HPDE6-E6E7 (cell line): ENCODE results near the gene UCK2.

ENCODE experiments used
- DNase-seq: peaks from one replicate; pipeline ENCODE4 v3.0.0; 2011; ENCODE audit warnings: missing footprints; ENCODE audit errors: extremely low spot score

Gene UCK2

DNA sequence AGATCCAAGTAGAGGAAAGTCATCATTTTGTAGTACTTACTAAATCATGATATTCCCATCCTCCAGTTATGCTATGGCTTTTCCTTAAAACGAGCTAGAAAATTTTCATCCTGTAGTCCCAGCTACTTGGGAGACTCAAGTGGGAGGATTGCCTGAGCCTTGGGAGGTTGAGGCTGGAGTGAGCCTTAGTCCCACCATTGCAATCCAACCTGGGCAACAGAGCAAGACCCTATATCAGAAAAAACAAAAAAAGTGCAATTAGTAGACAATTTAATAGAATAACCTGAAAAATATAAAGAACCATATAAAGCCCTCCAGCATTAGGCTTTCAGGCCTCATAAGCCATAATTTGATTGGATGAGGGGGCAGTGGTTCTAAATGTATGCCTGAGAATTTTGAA lies 6.8 kb downstream of the UCK2 start:
- DNase-seq, result no peak

DNA sequence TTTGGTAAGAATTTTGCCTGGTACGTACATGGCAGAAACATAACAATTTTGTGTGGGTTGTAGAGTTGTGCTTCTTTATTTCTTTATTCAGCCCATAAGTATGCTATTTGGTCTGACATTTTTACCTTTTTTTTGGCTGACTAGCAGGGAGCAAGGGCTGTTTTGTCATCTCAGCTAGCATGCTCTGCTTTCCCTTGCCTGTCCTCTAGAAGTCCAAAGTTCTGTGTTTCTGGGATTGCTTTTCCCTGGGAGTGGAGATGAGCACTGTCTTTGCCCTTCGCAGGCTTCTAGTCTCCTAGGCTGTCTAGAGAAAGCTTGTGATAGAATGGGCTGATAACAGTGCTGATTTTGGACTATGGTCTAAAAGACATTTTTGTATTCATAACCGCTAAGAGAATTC lies 7.5 kb downstream of the UCK2 start:
- no peak for DNase-seq

DNA sequence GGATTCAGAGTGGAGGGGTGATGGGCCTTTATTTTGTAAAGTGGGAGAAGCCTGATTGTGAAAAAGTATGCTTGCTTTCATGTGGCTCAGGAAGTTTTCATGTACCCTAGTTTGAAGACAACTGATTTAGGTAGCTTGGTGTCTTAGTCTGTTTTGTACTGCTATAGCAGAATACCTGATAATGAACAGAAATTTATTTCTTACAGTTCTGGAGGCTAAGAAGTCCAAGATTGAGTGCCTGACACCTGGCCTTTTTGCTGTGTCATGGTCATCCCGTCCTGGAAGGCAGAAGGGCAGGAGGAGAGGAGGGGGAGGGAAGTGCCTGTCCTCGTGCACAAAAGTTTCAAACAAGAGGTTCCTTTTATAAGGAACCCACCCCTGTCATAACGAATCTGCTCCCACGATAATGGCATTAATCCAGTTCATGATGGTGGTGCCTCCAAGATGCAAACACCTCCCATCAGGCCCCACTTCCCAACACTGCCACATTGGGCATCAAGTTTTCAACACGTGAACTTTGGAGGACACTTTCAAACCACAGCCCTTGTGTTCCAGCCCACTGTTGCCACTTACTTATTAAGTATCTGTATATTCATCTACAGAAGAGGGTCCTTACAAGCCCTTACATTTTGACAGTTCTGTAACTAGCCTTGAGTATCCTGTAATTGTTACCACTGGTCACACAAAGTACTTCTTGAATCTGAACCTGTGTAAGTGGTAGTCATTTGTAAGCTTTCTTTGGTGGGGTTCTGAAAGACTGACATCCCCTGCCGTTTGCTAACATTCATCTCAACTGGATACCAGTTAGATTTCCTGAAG lies 9.5 kb downstream of the UCK2 start:
- no peak for DNase-seq

DNA sequence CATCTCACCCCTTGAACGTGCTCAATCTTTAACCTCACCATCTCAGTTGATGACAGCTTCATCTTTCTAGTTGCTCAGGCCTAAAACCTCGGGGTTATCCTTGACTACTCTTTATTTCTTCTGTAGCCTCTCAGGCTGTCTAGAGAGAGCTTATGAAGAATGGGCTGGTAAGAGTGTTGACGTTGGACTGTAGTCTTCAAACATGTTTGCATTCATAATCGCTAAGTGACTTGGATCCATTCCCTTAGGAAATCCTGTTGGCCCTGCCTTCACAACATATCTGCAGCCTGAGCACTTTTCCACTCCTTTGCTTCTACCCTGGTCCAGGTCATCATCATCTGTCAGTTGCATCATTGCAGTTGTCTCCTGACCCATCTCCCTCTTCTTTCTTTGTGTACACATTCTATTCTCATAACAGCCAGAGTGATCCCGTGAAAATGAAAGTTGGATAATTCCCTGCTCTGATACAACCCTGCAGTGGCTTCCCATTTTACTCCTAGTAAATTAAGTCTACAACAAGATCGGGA lies 10.5 kb downstream of the UCK2 start:
- DNase-seq, result no peak

DNA sequence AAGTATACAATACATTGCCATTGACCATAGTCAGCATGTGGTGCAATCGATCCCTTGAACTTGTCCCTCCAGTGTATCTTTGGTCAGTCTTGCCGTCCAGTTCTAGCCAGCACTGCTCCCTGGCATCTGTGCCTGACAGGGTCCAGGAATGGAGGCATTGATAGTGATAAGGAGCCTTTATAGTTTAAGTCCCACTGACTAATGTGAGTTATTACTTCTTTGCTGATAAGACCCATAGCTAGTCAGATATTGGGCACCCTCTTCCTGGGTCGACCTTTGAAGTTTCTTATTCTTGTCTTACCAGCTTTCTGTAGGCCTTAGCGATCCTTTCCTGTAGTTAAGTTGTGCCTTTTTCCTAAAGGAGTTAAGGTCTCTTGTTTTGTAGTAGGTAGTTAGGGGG lies 13.0 kb downstream of the UCK2 start:
- DNase-seq, result no peak

DNA sequence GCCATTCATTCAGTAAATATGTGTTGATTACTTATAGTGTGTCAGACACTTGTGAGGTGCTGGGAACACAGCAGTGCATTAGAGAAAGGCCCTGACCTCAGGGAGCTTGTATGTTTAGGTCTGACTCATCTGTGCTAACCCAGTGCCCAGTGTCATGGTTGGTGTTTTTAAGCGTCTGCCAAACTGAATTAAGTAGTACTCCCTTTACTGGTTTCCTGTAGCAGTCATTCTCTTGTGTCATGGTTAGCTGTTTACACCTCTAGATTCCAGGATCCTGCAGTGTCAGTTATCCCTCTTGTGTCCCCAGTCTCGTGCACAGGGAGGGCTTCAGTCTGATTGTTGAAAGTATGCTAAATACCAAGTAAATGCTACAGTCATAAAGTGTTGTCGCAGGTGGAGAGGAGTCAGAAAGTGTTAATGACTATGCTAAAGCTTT lies 14.2 kb downstream of the UCK2 start:
- DNase-seq, result no peak

DNA sequence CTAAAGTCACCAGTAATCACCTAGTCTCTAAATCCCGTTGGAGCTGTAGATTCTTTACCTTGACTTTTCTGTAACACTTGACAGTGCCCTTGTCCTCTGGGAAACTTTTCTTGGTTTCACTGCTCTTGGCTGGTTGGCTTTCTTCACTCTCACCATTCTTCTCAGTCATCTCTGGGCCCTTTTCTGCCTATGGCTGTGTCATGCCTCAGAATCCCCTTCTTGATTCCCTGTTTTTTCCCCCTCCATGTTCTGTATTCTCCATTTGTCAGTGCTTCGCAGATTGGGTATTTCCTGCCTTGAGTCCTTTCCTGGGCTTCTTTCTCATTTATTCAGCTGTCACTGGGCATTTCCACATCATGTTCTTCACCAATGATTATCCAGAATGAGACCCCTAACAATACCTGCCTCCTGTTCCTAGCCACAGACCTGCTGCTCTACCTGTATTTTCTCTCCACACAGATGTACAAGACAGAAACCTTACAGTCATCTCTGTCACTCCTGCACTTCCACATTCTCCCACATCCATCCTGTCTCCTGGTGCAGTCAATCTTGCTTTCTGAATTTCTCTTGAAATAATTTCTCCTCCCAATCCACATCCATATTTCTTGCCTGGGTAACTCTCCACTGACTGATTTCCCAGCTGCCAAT lies 14.7 kb downstream of the UCK2 start:
- no peak for DNase-seq

DNA sequence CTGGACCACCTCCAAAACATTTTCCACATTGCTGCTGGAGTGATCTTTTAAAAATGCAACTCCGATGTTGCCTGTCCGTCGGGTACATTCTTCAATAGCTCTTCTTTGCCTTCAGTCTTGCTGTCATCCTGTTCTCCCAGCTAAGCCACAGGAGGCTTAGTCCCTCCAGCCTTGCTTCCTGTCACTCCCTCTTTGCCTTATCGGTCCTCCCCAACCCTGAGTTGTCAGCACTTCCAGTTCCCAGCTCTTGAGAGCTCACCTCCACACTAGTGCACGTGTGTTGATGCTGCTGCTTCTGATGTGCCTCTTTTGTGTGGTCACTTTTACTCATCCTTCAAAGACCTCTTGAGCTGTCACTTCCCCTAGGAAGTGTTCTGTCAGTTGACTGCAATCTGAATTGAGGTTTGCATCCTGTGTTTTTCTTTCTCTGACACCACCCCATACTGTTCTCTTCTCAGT lies 15.3 kb downstream of the UCK2 start:
- DNase-seq, result no peak

DNA sequence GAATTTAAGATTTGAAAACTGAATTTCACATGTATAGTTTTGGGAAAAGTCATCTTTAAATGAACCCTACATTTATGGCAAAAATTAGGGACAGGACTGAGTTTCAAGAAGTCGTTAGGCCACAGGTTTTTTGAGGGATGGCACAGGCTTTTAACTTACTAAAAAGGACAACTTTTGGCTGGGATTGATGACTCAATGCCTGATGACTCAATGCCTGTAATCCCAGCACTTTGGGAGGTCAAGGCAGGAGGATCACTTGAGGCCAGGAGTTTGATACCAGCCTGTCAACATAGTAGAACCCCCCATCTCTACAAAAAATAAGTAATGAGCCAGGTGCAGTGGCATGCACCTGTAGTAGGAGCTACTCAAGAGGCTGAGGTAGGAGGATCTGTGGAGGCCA lies 15.9 kb downstream of the UCK2 start:
- no peak for DNase-seq

DNA sequence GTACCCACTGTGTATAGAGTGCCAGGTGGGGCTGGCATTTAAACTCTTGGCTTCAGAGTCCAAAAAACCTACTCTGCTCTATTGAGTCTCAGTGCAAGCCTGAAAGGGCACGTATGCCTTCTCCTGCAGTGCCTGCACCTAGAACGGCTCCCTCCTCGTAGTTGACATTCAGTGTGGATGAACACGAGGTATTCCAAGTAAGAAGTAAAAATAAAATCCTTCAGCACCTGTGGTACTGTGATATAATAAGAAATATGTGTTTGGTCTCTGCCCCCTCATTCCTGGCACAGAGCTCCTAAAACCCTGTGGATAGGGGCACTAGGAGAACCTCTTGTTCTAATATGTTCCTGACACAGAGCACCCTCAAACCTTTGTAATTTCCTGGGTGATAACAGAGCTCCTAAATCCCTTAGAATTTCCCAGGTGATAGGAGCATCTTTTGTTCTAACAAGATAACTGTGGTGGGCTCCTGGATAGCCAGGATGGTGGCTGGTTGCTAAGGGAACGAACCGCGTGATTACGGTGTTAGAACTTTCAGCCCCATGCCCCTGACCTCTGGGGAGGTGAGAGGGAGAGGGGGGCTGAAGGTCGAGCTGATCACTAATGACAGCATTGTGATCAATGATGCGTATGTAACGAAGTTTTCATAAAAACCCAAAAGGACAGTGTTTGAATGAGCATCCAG lies 16.8 kb downstream of the UCK2 start:
- no peak for DNase-seq

DNA sequence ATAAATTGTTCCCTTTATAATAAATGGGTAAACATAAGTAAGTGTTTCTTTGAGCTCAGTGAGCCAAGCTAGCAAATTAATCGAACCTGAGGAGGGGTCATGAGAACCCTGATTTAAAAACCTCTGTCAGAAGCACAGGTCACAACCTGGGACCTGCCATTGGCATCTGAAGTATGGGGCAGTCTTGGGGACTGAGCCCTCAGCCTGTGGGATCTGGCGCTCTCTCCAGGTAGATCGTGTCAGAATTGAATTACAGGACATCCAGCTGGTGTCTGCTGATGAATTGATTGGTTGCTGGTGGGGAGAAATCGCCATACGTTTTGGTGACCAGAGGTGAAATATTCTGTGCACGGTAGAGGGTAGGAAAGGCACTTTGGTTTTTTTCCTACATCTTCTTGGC lies 17.5 kb downstream of the UCK2 start:
- no peak for DNase-seq

DNA sequence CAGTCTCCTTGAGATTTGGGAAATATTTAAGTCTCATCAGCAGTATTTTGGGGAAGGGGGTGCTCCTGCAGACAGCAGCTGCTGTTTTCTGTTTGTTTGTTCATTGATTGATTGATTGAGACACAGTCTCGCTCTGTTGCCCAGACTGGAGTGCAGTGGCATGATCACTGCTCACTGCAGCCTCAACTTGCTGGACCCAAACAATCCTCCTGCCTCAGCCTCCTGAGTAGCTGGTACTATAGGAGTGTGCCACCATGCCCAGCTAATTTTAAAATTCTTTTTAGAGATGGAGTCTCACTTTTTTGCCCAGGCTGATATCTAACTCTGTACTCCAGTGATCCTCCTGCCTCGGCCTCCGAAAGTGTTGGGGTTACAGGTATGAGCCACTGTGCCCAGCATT lies 18.2 kb downstream of the UCK2 start:
- DNase-seq, result no peak

DNA sequence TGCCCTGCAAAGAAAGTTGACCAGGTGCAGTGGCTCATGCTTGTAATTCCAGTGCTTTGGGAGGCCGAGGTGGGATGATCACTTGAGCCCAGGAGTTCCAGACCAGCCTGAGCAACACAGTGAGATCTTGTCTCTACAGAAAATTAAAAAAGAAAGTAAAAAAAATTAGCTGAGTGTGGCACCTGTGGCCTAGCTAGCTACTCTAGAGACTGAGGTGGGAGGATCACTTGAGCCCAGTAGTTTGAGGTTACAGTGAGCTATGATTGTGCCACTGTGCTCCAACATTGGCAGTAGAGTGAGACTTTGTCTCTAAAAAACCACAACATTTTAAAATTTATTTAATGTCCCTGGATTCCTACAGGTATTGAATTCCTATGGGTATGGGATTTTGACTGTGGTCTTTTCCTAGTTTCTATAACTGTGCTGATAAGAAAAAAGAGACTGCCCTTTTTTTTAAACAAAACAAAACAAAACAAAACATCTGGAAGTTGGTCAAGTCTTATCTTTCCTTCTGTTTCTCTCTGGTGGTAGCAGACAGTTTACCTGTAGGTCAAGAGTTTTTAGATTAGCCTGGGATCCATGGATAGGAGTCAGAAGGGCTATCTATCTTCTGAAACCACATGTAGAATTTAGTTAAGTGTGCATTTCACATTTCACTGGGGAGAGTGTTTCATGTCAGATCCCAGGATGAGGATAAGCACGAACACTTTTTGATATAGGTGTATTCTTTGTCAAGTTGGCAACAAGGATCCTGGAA lies 18.8 kb downstream of the UCK2 start:
- no peak for DNase-seq

DNA sequence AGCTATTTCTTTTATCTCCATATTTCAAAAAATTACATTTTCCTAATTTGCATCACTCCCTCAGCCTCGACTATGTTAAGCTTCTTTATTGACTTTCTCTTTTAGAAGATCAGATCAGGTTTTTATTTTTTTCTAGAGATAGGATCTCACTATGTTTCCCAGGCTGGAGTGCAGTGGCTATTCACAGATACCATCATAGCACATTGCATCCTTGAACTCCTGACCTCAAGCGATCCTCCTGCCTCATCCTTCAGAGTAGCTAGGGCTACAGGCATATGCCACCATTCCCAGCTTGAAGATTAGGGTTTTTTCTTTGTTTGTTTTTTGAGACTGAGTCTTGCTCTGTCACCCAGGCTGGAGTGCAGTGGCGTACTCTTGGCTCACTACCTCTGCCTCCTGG lies 20.1 kb downstream of the UCK2 start:
- no peak for DNase-seq

DNA sequence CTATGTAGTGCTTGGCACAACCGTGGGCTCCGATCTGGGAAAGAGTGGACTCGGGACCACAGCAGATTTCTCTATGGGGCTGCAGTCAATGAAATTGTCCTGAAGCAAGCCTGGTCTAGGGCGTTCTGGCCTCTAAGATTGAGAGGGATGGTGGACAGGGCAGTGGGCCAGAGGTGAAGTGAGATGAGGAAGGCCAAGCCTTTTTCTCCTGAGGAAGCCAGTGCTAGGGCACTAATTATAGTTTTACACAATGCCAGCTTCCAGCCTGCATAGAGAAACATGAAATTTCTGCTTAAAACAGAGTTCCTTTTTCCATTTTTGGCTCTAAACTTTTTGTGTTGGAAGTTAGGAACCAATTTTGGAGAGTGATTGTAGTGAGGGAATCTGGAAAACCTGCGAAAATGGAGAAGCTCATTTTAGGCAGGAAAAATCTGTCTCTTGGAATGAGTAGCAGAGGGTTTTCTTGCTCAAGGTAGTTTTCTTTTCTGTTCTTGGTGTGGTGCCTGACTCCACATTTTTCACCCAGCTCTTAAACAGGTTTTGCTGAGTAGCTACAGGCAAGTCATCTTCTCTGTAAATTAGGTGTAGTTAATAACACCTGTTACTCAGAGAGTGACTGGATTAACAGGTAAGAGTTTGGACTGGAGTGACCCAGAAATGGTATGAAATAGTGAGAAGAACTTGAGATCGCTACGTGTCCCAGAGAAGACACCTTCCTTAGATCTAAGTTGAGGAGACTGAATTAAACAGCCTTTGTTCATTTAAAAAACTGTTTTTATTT lies 22.1 kb downstream of the UCK2 start:
- no peak for DNase-seq

DNA sequence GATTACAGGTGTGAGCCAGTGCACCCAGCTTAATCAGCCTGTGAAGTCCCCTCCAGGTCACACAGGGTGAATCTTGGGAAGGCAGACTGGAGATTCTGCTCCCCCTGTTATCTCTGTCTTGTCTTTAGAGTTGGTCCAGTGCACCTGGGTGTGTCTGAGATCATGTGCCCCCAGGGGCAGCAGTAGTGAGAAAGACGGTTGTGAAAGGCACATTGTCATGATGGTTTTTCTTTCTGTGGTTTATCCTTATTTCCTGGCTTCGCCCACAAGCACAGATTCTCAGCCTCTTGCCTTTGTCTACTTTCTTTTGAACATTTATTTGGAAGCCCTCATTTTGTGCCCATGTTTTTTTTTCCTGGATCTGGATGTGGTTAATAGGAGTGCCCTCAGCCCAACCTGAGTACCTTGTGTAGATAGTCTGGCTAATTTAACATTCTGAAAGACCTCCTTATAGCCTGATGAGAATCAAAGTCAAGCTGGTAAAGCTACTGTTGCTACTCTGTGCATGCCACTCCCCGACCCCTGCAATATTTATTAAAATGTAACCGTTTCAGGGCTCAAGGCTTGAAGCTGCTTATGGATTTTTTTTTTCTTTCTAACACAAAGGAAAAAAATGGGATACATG lies 23.7 kb downstream of the UCK2 start:
- peak; percentile 62 for DNase-seq

DNA sequence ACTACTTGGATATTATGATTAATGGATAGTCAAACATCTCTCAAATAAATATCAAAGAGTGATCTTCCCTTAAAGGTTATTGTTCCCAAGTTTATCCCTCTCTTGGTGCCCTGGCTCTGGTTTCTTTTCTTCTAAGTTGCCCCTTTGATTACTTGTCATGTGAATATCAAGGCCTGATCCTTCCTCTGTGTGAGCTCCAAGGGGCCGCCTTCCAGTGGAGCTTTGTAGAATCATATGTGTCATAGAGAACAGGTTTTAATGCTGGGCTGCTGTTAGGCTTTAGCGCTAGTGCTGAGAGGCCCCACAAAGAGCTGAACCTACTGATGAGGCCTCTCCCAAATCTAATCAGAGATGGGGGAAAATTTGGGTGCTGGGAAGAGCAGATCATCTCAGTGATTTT lies 25.5 kb downstream of the UCK2 start:
- DNase-seq, result no peak

DNA sequence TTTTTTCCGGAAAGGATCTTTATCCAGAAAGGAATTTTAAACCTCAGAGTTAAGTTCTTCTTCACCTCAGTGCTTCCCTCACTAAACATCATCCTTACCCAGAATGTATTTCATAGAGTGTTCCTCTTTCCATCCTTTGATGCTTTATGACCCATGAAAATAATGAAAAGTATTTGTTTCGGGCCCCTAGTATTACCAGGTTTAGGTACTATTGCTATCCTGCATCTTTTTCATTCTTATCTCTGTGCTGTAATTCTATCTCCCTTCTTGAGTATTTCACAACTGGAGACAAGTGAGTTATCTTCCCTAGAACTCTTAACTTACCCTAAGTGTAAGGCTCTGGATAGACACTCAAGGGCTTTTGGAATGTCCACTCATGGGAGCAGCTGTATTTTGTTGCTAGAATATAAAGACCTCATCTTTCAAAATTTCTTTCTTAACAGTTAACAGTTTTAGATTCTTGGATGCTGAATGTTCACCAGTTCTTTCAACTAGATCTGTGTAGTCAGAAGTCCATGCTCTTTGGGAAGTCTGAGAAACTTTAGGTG lies 26.2 kb downstream of the UCK2 start:
- no peak for DNase-seq

DNA sequence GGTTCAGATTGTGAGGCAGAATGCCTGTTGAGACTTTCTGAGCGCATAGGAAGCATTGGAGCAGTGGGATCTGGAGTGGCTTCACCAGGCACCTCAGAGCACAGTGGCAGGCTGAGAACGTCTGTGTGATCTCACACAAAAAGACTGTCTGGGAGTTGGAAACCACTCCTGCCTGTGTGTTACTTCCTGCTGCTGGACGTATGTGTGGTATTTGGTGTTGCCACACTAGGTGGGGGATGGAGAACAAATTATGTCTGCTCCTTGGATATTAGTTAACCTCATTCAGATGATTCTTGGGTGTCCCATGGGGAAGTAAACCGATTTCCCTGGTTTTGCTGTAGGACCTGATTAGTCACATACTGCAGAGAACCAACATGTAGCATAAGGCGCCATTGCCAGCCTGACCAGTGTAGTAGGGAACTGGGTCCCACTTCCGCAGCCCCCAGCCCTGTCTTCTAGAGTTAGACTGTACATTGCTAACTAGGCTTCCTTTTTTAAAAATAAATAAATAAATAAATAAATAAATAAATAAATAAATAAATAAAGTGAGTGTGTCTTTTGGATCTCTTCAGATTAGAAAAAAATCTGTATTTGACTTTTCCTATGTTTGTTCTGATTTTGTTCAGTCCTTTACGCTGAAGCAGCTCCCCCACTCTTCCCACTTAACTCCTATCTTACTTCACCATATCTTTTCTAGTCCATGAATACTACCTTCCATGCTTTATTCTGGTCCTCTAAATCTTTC lies 26.9 kb downstream of the UCK2 start:
- peak; percentile 22 for DNase-seq
